GM19238 (cell line): Measurements from ENCODE around the gene ASB5.
"Not testable (repeated sequence)": the region's sequence is repeated elsewhere in the genome, so short reads cannot be mapped to it uniquely, and the experiment has no call there.

Experiments used
- DNase-seq: peaks from one replicate; pipeline ENCODE4 v3.0.0; 2011; ENCODE audit warnings: low spot score; ENCODE audit not compliant: insufficient read length

Gene ASB5, protein sequence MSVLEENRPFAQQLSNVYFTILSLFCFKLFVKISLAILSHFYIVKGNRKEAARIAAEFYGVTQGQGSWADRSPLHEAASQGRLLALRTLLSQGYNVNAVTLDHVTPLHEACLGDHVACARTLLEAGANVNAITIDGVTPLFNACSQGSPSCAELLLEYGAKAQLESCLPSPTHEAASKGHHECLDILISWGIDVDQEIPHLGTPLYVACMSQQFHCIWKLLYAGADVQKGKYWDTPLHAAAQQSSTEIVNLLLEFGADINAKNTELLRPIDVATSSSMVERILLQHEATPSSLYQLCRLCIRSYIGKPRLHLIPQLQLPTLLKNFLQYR

DNA sequence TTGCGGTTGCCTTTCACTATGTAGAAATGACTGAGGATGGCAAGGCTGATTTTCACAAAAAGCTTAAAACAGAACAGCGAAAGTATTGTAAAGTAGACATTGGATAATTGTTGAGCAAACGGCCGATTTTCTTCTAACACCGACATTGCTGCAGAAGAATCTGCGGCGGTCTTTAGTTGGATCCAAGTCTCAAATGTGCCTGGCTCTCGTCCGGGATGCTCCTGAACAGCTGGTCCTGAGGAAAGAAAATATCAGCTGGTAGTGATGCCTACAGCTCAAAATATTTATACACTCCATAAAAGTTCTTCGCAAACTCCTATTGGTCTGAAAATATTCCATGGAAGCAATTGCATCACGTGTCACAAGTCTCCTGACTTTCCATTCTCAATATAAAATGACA, at the start of gene ASB5:
Gene ASB5, minus strand, starts transcription at position 260 of the 400 bp plus-strand sequence. Its CDS starts 114 bp downstream, at position 146.
- DNase-seq: no peak

DNA sequence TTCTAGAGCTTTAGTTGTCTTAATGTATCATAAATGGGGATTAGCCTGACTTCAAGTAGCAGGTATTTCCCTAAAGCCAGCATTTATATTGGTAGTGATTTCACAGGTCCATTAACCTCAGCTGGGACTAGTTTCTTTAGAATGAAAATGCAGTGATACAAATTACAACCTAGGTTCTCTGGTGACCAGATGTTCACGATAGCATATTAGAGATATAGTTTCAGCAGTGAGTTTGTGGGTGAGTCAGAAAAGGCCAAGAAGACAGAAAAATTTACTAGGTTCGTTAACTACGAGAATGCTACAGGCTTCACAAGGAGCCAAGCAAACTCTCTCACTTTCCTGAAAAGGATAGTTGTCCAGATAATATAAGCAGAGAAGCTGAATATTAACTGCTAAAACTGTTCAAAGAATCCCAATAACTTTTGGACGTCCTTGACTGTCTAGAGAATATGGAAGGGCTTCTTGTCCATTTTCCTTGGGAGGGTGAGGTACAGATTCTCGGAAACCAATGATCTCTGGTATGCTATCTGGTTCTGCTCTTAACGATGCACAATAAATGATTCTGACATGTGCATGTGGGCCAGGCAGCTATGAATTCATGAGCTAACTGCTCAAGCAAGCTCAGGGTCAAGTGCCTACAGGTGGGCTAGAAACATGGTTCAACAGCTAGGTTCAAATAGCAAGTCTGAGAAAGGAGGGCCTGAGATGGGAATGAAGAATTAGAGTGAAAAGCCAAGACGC, 44.7 kb upstream of the ASB5 start:
- no peak for DNase-seq

DNA sequence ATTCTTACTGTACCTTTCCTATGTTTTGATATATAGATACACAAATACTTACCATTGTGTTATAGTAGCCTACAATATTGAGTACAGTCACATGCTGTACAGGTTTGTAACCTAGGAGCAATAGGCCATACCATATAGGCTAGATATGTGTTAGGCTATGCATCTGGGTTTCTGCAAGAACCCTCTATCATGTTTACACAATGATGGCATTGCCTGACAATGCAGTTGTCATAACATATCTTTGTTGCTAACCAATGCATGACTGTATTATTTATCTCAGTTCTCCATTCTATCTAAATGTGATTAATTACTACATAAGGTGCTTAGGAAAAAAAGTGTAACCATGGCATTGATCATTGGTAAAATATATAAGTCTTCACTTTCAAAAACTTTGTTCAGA, 40.8 kb upstream of the ASB5 start:
- no peak for DNase-seq

DNA sequence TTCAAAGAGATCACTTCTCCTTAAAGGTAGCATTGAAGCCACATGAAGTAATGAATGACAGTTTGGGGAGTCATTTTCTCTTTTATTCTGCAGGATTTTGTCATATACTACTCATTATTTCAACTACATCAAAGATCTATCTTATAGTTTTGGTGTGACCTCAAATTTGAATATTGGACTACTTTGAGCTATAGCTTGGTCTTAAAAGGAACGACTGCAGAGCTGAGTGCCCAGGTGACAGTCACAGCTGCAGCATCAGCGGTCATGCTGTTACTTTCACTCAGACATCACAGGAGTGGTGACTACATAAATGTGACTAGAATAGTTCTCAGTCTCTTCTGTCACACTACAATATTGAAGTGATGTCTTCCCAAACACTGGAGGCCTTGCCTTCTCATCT, 40.0 kb upstream of the ASB5 start:
- DNase-seq: peak; percentile 9

DNA sequence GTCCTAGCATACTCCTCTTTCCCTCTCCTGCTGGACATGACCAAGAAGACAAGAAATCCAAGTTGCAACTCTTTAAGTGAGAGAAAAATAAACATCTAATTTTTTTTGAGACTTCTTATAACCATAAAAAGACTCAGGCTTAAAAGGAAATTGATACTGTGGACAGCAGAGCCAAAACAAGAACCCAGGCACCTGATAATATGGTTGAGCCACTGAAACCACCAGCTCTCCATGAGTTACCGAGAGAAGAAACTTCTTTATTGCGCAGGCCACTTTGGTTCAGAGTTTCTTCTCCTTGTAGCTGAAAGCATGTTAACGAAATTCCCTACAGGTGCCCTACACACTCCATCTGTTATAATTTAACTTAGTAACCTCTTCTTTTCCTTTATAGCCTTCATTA, 39.4 kb upstream of the ASB5 start:
- no peak for DNase-seq

DNA sequence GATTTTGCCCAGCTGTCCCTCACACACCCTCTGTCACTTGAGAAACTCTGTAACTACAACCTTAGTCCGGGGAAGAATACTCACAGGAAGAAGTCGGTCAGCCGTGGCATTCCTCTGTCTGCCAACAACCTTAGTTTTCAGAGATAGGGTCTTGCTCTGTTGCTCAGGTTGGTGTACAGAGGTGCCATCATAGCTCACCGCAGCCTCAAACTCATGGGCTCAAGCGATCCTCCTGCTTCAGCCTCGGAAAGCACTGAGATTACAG, 38.6 kb upstream of the ASB5 start:
- DNase-seq: no peak

DNA sequence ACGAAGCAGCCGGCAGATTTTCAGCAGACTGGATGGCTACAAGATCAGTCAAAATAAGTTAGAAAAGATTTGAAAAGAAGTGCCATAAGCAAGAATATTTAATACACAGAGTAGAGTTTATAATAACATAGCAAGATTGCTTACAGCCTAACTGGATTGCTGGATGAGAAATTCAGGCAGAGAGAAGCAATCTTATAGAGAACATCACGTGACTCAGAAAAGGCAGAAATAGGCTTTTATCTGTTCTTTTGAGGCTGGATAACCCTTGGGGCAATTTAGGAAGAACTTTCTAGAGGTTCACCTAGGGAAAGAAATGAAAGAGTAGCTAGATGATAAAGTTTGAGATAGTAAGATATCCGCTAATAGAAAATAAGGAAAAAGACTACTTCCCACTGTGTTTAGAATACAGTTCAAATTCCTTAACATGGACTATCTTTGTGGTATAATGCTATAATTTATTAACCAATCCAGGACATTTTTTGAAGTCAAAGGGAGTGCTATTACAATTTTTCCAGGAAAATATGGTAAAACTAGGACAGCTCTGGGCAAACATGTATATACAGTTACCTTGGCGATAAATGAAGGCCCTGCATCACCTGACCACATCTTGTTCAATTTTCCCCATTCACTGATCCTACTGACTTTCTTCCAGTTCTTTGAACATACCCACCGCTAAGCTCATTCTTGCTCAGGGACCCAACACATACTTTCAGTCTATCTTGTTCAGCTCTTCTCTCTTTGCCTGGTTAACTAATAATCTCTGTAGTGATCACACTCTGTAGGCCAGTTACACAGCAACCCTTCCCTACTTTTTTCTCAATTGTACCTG, 38.0 kb upstream of the ASB5 start:
- DNase-seq: no peak

DNA sequence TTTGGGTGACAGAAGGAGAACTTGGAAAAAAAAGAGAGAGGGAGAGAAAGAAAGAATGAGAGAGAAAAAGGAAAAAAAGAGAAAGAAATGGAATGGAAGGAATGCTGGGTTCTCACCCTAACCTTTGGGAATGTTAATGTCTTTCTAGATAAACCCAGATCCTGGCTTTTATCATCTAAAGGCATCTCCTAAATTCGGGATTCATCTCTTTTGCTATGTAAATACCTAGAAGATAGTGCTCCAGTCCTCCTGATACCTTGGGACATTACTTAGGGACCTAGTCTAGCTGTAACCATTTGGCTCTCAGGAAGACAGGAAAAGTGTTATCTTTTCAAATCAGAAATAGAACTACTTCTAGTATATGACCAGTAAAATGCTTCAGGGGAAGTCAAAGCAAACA, 34.9 kb upstream of the ASB5 start:
- DNase-seq: no peak

DNA sequence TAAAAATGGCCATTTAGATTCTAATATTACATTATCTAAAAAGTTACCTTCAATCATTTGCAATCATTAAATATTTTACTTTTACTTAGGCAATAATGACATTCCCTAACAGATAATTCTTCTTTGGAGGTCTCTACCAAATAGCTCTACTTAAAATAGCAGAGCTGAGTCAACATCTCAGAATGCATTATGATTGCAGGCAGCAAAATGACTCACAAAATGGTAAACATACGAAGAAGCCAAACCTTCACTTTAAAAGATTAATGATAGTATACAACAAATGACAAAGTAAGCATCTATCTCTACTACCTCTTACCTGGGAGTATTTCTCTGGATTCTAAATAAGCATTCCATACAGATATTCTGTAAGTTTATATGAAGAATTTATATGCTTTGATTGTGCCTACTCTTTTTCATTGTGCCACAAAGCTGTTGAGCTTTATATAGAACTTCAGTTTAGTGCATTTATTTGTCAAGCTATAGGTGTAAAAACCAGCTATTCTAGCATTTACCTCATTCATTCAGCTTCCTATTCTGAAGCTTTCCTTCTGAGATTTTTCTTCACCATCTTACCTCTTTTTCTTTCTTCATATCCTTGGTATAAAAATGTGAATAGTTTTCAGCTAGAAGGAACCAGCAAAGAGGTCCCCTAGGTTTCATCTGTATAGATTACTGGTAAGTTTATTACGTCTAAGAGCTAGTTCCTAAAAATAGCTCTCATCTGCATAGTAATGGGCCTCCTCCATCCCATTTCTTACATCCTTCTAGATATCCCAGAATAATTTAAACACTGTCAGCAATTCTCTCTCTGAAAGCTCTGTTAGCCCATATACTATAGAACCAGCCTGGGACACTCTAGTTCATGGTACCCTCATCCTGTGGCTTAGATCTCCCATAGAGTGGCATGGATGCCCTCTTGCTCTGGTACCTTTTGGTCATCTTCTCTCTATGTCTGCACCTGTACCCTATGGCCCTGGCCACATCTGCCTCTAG, 33.6 kb upstream of the ASB5 start:
- DNase-seq: no peak

DNA sequence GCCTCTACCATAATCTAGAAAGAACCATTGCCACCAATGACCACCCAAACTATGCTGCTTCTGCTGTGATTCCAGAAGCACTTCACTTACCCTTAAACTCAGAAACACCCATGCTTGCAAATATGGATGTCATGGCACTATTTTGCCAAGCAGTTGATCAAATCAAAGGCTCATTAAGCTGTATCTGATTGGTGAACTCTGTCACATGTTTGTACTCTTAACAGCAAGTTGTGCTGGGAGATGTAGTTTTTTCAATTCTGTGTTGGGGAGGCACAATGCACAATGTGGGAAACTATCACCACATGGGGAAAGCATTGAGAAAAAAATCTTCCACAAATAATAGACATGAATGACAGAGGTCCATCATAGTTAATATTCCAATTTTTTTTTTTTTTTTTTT, 31.5 kb upstream of the ASB5 start:
- no peak for DNase-seq

DNA sequence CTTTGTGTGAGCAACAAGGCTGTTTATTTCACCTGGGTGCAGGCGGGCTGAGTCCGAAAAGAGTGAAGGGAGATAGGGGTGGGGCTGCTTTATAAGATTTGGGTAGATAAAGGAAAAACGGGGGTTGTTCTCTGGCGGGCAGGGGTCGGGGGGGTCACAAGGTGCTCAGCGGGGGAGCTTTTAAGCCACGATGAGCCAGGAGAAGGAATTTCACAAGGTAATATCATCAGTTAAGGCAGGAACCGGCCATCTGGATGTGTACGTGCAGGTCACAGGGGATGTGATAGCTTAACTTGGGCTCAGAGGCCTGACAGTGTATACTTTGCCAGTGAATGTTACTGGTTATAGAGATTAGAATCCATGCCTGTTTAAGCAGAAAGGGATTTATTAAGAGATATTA, 31.0 kb upstream of the ASB5 start:
- no peak for DNase-seq

DNA sequence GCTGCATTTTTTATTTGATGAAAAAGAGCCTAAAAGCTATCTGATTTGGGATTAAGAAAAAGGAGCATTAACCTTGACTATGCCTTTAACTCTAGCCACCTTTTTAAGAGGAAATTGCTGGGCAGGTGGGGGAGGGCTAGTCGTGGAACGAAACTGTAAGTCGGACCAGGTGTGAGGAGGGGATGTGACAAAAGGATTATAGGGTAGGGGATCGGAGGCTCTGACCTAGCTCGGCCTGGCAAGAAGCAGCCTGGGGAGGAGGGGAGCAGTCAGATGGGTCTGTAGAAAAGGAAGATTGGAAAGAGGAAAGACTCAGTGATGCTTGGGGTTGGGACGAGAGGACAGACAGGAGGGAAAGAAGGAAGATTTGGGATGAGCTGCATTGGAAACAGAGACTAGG, 29.6 kb upstream of the ASB5 start:
- DNase-seq: no peak

DNA sequence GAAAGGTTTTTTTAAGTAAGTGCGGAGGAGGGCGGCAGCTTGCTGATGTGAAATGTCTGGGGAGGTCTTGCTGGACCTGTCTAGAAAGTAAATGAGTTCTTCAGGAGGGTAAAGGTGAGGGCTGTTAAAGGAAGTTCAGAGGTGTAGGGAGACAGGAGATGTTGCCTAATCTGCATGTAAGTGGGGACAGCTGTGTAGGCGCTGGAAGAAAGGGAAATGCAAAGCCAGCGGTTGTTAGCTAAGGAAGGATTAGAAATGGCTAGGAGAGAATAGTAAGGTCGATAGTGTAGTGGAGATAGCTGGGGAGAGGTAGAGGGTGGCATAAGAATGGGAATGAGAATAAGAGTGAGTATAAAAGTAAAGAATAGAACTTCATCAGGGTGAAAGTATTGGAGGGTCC, 26.9 kb upstream of the ASB5 start:
- not testable (repeated sequence) for DNase-seq

DNA sequence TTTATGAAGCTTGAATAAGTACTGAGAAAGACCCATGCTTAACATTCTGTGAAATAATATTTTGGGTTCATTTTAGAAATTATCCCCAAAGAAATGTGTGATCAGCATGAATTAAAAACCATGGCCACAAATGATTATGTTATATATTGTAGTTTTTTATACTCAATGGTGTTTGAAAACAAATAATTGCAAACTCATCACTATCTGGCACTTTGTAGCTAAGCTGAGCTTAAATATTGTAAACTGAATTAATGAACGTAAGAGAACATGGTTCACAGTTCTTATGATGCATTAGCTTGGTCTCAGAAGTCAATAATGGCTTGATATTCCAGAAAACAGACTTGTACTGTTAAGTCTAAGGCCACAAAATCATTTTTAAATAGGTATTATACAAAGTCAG, 24.6 kb upstream of the ASB5 start:
- DNase-seq: no peak

DNA sequence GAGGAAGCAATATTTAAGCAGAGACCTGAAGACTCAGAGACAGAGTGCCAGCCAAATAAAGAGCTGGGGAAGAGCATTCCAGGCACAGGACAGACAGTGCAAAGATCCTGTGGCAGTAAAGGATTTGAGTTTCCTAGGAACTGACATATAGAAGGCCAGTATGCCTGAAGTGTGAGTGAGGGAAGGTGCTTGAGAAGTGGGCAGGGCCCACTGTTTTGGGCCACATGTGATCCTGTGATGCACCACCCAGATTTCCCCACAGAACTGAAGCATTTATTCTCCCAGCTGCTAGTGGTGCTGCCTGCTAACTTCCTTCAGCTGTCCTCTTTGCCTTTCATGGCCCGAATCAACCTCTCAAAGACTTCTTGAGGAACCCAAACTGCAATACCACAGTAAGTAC, 23.9 kb upstream of the ASB5 start:
- no peak for DNase-seq

DNA sequence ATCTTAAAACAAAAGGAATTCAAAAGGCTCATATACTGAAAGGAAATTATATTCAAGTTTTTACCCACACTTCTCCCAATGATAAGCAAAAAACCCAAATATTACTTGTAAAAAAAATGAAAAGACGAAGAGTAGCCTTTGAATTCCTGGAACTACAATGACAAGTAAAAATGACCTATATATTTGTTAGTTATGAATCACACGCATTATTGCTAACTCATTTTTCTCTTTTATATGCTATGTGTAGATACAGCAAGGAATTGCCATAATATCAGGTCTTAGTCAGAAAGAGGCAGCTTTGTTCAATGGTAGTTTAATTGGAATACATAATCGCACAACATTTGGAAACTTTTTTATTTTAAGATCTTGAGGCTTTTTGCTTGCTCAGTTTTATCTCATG, 22.7 kb upstream of the ASB5 start:
- no peak for DNase-seq

DNA sequence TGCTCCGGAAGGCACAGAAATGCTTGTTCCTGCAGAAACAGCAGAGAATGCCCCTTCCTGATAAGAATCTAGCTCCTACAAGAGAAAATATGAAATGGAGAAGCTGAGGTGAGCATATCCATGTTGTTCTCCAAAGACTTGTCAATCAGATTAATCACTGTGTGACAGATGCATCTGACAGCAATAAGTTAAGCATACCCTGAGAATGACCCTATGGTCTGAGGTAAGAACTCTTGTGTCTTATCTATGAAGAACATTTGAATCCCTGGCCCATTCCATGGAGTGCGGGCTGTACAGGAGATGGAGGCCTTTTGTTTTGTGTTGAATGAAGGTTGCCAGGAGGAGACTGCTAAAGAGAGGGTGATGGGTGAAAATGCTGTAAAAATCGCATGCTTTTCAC, 21.5 kb upstream of the ASB5 start:
- no peak for DNase-seq

DNA sequence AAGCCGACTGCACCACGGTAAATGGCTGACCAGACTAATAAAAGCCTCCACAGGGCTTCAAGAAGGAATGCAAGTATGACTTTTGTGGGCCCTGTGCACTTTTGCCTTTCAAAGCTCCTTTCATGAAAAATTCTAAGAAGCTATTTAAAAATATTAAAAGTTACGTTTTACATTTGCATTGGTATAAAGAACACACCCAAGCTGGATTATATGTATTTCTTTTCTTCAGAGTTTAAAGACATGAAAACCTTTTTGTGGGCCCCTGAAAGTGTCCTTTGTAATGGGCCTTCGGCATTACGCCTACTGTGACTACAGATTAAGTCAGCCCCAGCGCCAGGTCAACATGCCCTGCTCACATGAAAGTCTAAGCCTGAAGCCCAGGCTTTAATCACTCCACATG, 20.5 kb upstream of the ASB5 start:
- no peak for DNase-seq

DNA sequence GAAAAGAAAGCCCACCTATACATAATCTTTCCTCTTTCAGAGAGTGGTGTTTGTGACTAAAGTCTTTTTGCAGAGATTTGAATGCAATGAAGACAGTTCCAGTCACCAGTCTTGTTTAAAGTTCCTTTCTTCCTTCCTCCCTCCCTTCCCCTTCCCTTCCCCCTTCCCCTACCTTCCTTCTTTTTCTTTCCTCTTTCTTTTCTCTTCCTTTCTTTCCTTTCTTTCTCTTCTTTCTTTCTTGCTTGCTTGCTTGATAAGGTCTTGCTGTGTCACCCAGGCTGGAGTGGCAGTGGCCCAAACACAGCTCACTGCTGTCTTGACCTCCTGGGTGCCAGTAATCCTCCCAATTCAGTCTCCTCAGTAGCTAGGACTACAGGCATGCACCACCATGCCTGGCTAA, 19.0 kb upstream of the ASB5 start:
- no peak for DNase-seq

DNA sequence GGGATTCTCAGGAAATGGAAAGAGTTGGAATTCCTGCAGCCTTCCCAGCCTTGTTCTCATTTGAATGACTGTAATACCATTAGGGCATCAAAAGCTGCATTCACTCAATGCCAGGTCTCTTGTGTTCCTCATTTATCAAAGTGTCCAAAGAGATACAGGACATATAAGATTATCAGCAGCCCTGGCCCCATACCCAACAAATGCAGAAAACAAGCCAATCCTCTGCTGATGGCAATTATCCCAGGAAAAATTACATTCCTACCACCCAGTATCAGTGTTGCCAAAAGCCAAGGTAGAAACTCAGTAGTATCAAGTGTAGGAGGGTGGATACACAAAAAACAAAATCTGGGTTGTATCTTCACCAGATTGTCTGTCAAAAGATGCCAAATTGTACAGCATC, 18.5 kb upstream of the ASB5 start:
- no peak for DNase-seq

DNA sequence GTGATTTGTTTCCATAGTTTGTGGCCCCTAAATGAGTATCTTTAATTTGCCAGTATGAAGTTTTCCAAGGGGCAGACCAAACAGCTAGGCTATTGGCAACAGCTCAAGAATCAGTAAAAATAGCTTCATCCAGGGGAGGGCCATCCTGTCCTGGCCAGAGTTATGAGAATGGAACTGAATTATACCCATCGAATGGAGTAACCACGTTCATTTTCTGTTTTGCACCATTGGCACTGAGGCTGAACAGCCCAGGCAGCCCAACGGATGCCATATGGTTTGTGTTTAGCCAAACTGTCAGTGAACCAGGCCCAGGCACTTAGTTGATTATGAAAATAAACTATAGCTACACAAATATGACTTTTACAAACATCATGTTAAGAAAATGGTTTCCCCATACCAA, 17.7 kb upstream of the ASB5 start:
- no peak for DNase-seq
